SK-N-SH (cell line): ENCODE data around the gene IL17RE. TPM values are rescaled to one million over a fixed set of nuclear protein-coding genes. Genes with fewer than 3 reads are reported as not detected.

Experiments used
- CTCF ChIA-PET: fragments of 300-600, 350-600 bp; formaldehyde crosslinking; extraction: SDS; loops from one replicate; lab custom pipeline; 2021; lab: Yijun Ruan, JAX
- POLR2A ChIA-PET: fragments of 350-600 bp; sonication (Branson Sonifier 250); formaldehyde crosslinking; extraction: SDS; loops from one replicate; lab custom pipeline; 2020; ENCODE audit warnings: antibody characterized with exemption, inconsistent platforms; lab: Yijun Ruan, JAX
- DNase-seq: peaks from one replicate; pipeline ENCODE4 v3.0.0; 2012
- H2AFZ ChIP-seq: fragments of 200-600 bp; sonication (generic); 2 replicates; pipeline ENCODE4 v1.8.1; 2016; ENCODE audit warnings: antibody characterized with exemption, mild to moderate bottlenecking, low read depth
- H3F3A ChIP-seq: fragments of 200-600 bp; sonication (generic); replicated peaks from 2 replicates; pipeline ENCODE3; 2016; ENCODE audit warnings: antibody characterized with exemption, mild to moderate bottlenecking; ENCODE audit not compliant: insufficient read depth
- H3K27ac ChIP-seq, 2 experiments: fragments of 200-500 bp in 1 of 2; fragments of 200-600 bp in 1 of 2; sonication (Bioruptor generic) in 1 of 2; sonication (generic), shearing (Covaris generic) in 1 of 2; 2 replicates each; pipeline versions ENCODE4 v1.5.1 to v1.6.1; 2014 to 2016; ENCODE audit warnings: low read depth in 2 of 2, inconsistent platforms in 1 of 2, low read length in 1 of 2, mild to moderate bottlenecking in 1 of 2, mixed read lengths in 1 of 2
- H3K27me3 ChIP-seq: fragments of 200-600 bp; sonication (generic), shearing (Covaris generic); 2 replicates; pipeline ENCODE4 v1.6.1; 2016; ENCODE audit warnings: mixed run types; ENCODE audit not compliant: insufficient read depth
- H3K36me3 ChIP-seq, 2 experiments: fragments of 200-500 bp in 1 of 2; fragments of 200-600 bp in 1 of 2; sonication (Bioruptor generic) in 1 of 2; sonication (generic) in 1 of 2; replicated peaks in 1 of 2; 2 replicates each; pipeline versions ENCODE3 to v1.5.1; 2014 to 2016; ENCODE audit warnings: low read length in 1 of 2, mild to moderate bottlenecking in 1 of 2; ENCODE audit not compliant: insufficient read depth in 2 of 2, control insufficient read depth in 1 of 2
- H3K4me1 ChIP-seq, 2 experiments: fragments of 200-500 bp in 1 of 2; fragments of 200-600 bp in 1 of 2; sonication (Bioruptor generic) in 1 of 2; sonication (generic), shearing (Covaris generic) in 1 of 2; 2 replicates each; pipeline versions ENCODE4 v1.5.1 to v1.6.1; 2014 to 2016; ENCODE audit warnings: low read depth in 1 of 2, low read length in 1 of 2, mixed run types in 1 of 2; ENCODE audit not compliant: insufficient read depth in 2 of 2, control insufficient read depth in 1 of 2
- H3K4me2 ChIP-seq: fragments of 200-600 bp; sonication (generic), shearing (Covaris generic); 2 replicates; pipeline ENCODE4 v1.6.1; 2017; ENCODE audit warnings: mixed run types
- H3K4me3 ChIP-seq, 2 experiments: fragments of 200-500 bp in 1 of 2; fragments of 200-600 bp in 1 of 2; sonication (Bioruptor generic) in 1 of 2; sonication (generic), shearing (Covaris generic) in 1 of 2; 2 replicates each; pipeline versions ENCODE4 v1.5.1 to v1.8.1; 2014 to 2016; ENCODE audit warnings: low read depth in 2 of 2, inconsistent platforms in 1 of 2, low read length in 1 of 2, mild to moderate bottlenecking in 1 of 2, mixed read lengths in 1 of 2, moderate library complexity in 1 of 2
- H3K79me2 ChIP-seq: fragments of 200-600 bp; sonication (generic); 2 replicates; pipeline ENCODE4 v1.8.1; 2017; ENCODE audit warnings: mild to moderate bottlenecking; ENCODE audit not compliant: insufficient read depth
- H3K9ac ChIP-seq: fragments of 200-600 bp; sonication (generic); 2 replicates; pipeline ENCODE4 v1.6.1; 2017; ENCODE audit warnings: mixed run types
- H3K9me2 ChIP-seq: fragments of 200-600 bp; sonication (generic); 2 replicates; pipeline ENCODE4 v1.6.1; 2017; ENCODE audit warnings: mixed run types
- H3K9me3 ChIP-seq: fragments of 200-600 bp; sonication (generic); 2 replicates; pipeline ENCODE4 v1.6.1; 2017; ENCODE audit warnings: mixed run types, mild to moderate bottlenecking, moderate library complexity
- H4K20me1 ChIP-seq: fragments of 200-600 bp; sonication (generic); 2 replicates; pipeline ENCODE4 v1.6.1; 2017; ENCODE audit warnings: mild to moderate bottlenecking, mixed run types; ENCODE audit not compliant: insufficient read depth
- CTCF ChIP-seq: fragments of 200-600 bp; sonication (generic); IDR thresholded peaks from 2 replicates; pipeline ENCODE4 v1.6.1; 2017; ENCODE audit warnings: antibody characterized with exemption, mild to moderate bottlenecking, moderate library complexity
- ELF1 ChIP-seq: IDR thresholded peaks from 2 replicates; pipeline ENCODE4 v1.4.0; 2012
- EP300 ChIP-seq, 2 experiments: IDR thresholded peaks; 2 replicates each; pipeline versions ENCODE4 v1.4.0 to v1.6.1; 2012; ENCODE audit warnings: borderline replicate concordance in 1 of 2, low read depth in 1 of 2, low read length in 1 of 2
- EZH2phosphoT487 ChIP-seq: fragments of 200-600 bp; sonication (generic); IDR thresholded peaks from 2 replicates; pipeline ENCODE4 v1.6.1; 2017; ENCODE audit warnings: low read depth, mixed run types, mild to moderate bottlenecking, antibody characterized with exemption, moderate library complexity, borderline replicate concordance
- FOSL2 ChIP-seq: IDR thresholded peaks from 2 replicates; pipeline ENCODE4 v1.4.0; 2012; ENCODE audit warnings: low read depth, mild to moderate bottlenecking, moderate library complexity, borderline replicate concordance
- FOXJ3 ChIP-seq: sonication (generic); formaldehyde crosslinking; IDR thresholded peaks from 2 replicates; pipeline ENCODE4 v1.5.1; 2020; ENCODE audit warnings: mild to moderate bottlenecking, missing genetic modification reagents
- MEF2A ChIP-seq: IDR thresholded peaks from 2 replicates; pipeline ENCODE4 v1.4.0; 2012; ENCODE audit warnings: low read depth, borderline replicate concordance
- MXI1 ChIP-seq: IDR thresholded peaks from 2 replicates; pipeline ENCODE4 v1.6.1; 2012; ENCODE audit warnings: mild to moderate bottlenecking, low read depth, low read length, improper control_type of control experiment
- NFIC ChIP-seq: IDR thresholded peaks from 2 replicates; pipeline ENCODE4 v1.4.0; 2012; ENCODE audit warnings: borderline replicate concordance
- POLR2AphosphoS5 ChIP-seq: IDR thresholded peaks from 2 replicates; pipeline ENCODE4 v1.6.1; 2012; ENCODE audit warnings: low read depth, low read length
- RAD21 ChIP-seq: IDR thresholded peaks from 2 replicates; pipeline ENCODE4 v1.6.1; 2012; ENCODE audit warnings: mild to moderate bottlenecking, low read length
- SIN3A ChIP-seq: IDR thresholded peaks from 2 replicates; pipeline ENCODE4 v1.6.1; 2012; ENCODE audit warnings: low read depth, mild to moderate bottlenecking, low read length, moderate library complexity, borderline replicate concordance
- TCF12 ChIP-seq: IDR thresholded peaks from 2 replicates; pipeline ENCODE4 v1.4.0; 2012
- ZBTB33 ChIP-seq: IDR thresholded peaks from 2 replicates; pipeline ENCODE4 v1.4.0; 2012; ENCODE audit warnings: low read depth, borderline replicate concordance
- WGBS: methylation state at CpG from one replicate; pipeline ENCODE4 v1.1.6; 2017; ENCODE audit warnings: low lambda C conversion rate; 5-methylcytosine and 5-hydroxymethylcytosine counted together
- polyA plus RNA-seq, 3 experiments: library from polyadenylated mRNA; depleted of rRNA; stranded (reverse); fragments of >200 nt; gene quantifications; 2 replicates each; pipeline ENCODE4 v1.2.3, GENCODE V29; 2012
- TF ChIP-seq, protein P1 (sequence below): IDR thresholded peaks from 2 replicates; pipeline ENCODE4 v1.4.0; 2012; ENCODE audit warnings: low read depth

Gene IL17RE
- polyA plus RNA-seq, 1 of the 3 experiments (the other 2 are of a cell fraction) = 0.95 TPM

- Histone ChIP-seq H3K4me1 (peaks cover 0 to 13% of the 10 kb centered on the region in 2 experiments; a peak in 1 of 4 replicates), H3K9ac (no peak overlapping the region), H3K9me3 (no peaks in the 10 kb centered on the region), H3K9me2 (no peaks in the 10 kb centered on the region), H2AFZ (no peak overlapping the region), H3K27ac (no peak overlapping the region), H3K79me2 (no peaks in the 10 kb centered on the region), H3K27me3 (no peaks in the 10 kb centered on the region), H4K20me1 (no peaks in the 10 kb centered on the region), H3K36me3 (peaks cover 0 to 16% of the 10 kb centered on the region in 2 experiments), H3F3A (peaks cover 4% of the 10 kb centered on the region), H3K4me2 (no peak overlapping the region), H3K4me3 (no peak overlapping the region)
- WGBS = 74% methylated on average over 3 of the region's 3 CpGs
- DNase-seq = no peak
- no peak for TF ChIP-seq NFIC
- TF ChIP-seq, protein P1, sequence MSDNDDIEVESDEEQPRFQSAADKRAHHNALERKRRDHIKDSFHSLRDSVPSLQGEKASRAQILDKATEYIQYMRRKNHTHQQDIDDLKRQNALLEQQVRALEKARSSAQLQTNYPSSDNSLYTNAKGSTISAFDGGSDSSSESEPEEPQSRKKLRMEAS = no peak
- no peak for TF ChIP-seq CTCF
- no peak for TF ChIP-seq FOSL2
- no peak for TF ChIP-seq EZH2phosphoT487
- no peak for TF ChIP-seq MXI1
- no peak for TF ChIP-seq ZBTB33
- no peak for TF ChIP-seq TCF12
- no peak for TF ChIP-seq EP300 (IDR thresholded peaks at IDR 0.05; ENCODE audit: borderline replicate concordance in 1 of 2, low read depth in 1 of 2, low read length in 1 of 2)
- TF ChIP-seq POLR2AphosphoS5 = no peak
- no peak for TF ChIP-seq FOXJ3 (CRISPR knock-in tag)
- no peak for TF ChIP-seq RAD21
- TF ChIP-seq ELF1 = no peak
- no peak for TF ChIP-seq SIN3A
- TF ChIP-seq MEF2A = no peak
- ChIA-PET CTCF (interaction anchor here (1.1 kb wide), 1 partner anchor 13 kb away, joined by 3 read pairs; no protein-coding TSS in a partner anchor), POLR2A (no interaction called here)
Observed at GRCh38 chr3:9948586-9948985, 45.9 kb downstream of the IL17RE start.
